ENCODE measurements around the gene KCTD13.

The KCTD13 gene

DNA sequence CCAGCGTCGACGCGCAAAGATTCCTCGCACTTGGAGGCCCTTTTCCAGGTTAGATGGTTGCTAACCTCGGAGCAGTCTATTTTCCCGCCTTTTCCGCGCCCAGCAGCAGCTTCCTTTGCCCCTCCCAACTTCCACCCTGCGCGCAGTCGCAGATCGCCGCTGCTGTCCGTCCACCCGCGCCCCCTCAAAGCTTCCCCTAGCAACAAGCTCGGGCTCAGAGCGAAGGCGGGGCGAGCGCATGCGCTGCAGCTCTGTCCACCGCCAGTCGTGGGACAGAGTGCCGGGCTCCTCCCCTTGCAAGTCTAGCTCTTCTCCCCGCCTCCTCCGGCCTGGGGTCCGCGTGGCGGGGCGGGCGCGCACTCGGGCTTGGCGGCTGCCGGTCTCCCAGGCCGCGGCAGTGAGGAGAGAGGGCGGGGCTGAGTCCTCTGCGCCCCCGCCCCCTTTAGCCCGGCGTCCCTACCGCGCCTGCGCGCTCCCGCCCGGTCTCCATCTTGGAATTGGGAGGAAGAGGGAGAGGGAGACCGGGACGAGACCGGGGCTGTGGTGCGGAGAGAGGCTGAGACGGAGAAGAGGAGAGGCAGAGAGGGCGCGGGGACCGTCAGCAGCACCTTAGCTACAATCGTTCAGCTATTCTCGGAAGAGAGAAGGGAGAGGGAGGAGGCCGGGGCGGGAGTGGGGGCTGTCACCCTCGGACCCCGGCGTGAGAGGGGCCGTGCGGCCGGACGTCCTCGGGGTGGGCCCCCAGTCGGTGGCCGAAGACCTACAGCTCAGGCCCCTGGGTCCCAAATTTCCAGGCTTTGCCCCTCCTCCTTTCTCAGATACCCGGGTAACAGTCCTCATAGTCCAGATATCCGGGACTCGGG is 47.6 kb upstream of the KCTD13 start, which contains the start of gene TAOK2 (continued):
- TF ChIP-seq, protein P1, sequence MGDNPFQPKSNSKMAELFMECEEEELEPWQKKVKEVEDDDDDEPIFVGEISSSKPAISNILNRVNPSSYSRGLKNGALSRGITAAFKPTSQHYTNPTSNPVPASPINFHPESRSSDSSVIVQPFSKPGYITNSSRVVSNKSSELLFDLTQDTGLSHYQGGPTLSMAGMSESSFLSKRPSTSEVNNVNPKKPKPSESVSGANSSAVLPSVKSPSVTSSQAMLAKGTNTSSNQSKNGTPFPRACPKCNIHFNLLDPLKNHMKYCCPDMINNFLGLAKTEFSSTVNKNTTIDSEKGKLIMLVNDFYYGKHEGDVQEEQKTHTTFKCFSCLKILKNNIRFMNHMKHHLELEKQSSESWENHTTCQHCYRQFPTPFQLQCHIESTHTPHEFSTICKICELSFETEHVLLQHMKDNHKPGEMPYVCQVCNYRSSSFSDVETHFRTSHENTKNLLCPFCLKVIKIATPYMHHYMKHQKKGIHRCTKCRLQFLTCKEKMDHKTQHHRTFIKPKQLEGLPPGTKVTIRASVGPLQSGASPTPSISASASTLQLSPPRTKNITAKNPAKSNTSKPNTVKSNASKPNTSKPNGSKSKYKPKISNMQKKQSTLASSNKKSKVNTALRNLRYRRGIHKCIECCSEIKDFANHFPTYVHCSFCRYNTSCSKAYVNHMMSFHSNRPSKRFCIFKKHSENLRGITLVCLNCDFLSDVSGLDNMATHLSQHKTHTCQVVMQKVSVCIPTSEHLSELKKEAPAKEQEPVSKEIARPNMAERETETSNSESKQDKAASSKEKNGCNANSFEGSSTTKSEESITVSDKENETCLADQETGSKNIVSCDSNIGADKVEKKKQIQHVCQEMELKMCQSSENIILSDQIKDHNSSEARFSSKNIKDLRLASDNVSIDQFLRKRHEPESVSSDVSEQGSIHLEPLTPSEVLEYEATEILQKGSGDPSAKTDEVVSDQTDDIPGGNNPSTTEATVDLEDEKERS (tag by site-specific recombination; IDR thresholded peaks at IDR 0.05): no peak
- TF ChIP-seq ZNF792 (tag by site-specific recombination; IDR thresholded peaks at IDR 0.05) (0 out of 2 replicates have a peak, but pooled peaks have one; percentile 0), ZNF366 (tag by site-specific recombination; conservative IDR thresholded peaks at IDR 0.05) (0 out of 2 replicates have a peak, but pooled peaks have one; percentile 40), ZNF549 (tag by site-specific recombination; IDR thresholded peaks at IDR 0.05) (no peak), ZNF19 (tag by site-specific recombination; IDR thresholded peaks at IDR 0.05; ENCODE audit: low read depth) (no peak), KLF1 (tag by site-specific recombination; IDR thresholded peaks at IDR 0.05) (peak; percentile 58; the same call in 1 of the 2 replicates), ZNF747 (tag by site-specific recombination; IDR thresholded peaks at IDR 0.05) (no peak), SALL2 (tag by site-specific recombination; IDR thresholded peaks at IDR 0.05; ENCODE audit: borderline replicate concordance) (no peak), GLI2 (tag by site-specific recombination; IDR thresholded peaks at IDR 0.05; ENCODE audit: borderline replicate concordance, low read depth) (no peak), ZNF544 (tag by site-specific recombination; IDR thresholded peaks at IDR 0.05) (no peak), PRDM1 (tag by site-specific recombination; IDR thresholded peaks at IDR 0.05) (no peak), ZNF510 (tag by site-specific recombination; IDR thresholded peaks at IDR 0.05; ENCODE audit: insufficient replicate concordance) (no peak), ZXDB (tag by site-specific recombination; IDR thresholded peaks at IDR 0.05) (peak; percentile 88), ZNF214 (tag by site-specific recombination; IDR thresholded peaks at IDR 0.05; ENCODE audit: borderline replicate concordance) (no peak), KLF8 (tag by site-specific recombination; IDR thresholded peaks at IDR 0.05) (peak; percentile 67; the same call in 1 of the 2 replicates), GLI4 (tag by site-specific recombination; IDR thresholded peaks at IDR 0.05) (no peak), ZNF114 (tag by site-specific recombination; IDR thresholded peaks at IDR 0.05) (no peak), GLIS1 (tag by site-specific recombination; IDR thresholded peaks at IDR 0.05) (peak; percentile 73), ZNF221 (tag by site-specific recombination; IDR thresholded peaks at IDR 0.05; ENCODE audit: borderline replicate concordance) (no peak), SCRT2 (tag by site-specific recombination; IDR thresholded peaks at IDR 0.05) (peak; percentile 63; the same call in 1 of the 2 replicates)
- TF ChIP-seq, protein P2, sequence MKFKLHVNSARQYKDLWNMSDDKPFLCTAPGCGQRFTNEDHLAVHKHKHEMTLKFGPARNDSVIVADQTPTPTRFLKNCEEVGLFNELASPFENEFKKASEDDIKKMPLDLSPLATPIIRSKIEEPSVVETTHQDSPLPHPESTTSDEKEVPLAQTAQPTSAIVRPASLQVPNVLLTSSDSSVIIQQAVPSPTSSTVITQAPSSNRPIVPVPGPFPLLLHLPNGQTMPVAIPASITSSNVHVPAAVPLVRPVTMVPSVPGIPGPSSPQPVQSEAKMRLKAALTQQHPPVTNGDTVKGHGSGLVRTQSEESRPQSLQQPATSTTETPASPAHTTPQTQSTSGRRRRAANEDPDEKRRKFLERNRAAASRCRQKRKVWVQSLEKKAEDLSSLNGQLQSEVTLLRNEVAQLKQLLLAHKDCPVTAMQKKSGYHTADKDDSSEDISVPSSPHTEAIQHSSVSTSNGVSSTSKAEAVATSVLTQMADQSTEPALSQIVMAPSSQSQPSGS (tag by site-specific recombination; IDR thresholded peaks at IDR 0.05; ENCODE audit: low read depth): no peak
- TF ChIP-seq, protein P3, sequence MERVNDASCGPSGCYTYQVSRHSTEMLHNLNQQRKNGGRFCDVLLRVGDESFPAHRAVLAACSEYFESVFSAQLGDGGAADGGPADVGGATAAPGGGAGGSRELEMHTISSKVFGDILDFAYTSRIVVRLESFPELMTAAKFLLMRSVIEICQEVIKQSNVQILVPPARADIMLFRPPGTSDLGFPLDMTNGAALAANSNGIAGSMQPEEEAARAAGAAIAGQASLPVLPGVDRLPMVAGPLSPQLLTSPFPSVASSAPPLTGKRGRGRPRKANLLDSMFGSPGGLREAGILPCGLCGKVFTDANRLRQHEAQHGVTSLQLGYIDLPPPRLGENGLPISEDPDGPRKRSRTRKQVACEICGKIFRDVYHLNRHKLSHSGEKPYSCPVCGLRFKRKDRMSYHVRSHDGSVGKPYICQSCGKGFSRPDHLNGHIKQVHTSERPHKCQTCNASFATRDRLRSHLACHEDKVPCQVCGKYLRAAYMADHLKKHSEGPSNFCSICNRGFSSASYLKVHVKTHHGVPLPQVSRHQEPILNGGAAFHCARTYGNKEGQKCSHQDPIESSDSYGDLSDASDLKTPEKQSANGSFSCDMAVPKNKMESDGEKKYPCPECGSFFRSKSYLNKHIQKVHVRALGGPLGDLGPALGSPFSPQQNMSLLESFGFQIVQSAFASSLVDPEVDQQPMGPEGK (tag by site-specific recombination; IDR thresholded peaks at IDR 0.05): peak; percentile 98
- TF ChIP-seq, protein P4, sequence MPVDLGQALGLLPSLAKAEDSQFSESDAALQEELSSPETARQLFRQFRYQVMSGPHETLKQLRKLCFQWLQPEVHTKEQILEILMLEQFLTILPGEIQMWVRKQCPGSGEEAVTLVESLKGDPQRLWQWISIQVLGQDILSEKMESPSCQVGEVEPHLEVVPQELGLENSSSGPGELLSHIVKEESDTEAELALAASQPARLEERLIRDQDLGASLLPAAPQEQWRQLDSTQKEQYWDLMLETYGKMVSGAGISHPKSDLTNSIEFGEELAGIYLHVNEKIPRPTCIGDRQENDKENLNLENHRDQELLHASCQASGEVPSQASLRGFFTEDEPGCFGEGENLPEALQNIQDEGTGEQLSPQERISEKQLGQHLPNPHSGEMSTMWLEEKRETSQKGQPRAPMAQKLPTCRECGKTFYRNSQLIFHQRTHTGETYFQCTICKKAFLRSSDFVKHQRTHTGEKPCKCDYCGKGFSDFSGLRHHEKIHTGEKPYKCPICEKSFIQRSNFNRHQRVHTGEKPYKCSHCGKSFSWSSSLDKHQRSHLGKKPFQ (tag by site-specific recombination; IDR thresholded peaks at IDR 0.05): no peak
- TF ChIP-seq, protein P5, sequence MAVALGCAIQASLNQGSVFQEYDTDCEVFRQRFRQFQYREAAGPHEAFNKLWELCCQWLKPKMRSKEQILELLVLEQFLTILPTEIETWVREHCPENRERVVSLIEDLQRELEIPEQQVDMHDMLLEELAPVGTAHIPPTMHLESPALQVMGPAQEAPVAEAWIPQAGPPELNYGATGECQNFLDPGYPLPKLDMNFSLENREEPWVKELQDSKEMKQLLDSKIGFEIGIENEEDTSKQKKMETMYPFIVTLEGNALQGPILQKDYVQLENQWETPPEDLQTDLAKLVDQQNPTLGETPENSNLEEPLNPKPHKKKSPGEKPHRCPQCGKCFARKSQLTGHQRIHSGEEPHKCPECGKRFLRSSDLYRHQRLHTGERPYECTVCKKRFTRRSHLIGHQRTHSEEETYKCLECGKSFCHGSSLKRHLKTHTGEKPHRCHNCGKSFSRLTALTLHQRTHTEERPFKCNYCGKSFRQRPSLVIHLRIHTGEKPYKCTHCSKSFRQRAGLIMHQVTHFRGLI (tag by site-specific recombination; IDR thresholded peaks at IDR 0.05): peak; percentile 69; the same call in 1 of the 2 replicates
- TF ChIP-seq, protein P6, sequence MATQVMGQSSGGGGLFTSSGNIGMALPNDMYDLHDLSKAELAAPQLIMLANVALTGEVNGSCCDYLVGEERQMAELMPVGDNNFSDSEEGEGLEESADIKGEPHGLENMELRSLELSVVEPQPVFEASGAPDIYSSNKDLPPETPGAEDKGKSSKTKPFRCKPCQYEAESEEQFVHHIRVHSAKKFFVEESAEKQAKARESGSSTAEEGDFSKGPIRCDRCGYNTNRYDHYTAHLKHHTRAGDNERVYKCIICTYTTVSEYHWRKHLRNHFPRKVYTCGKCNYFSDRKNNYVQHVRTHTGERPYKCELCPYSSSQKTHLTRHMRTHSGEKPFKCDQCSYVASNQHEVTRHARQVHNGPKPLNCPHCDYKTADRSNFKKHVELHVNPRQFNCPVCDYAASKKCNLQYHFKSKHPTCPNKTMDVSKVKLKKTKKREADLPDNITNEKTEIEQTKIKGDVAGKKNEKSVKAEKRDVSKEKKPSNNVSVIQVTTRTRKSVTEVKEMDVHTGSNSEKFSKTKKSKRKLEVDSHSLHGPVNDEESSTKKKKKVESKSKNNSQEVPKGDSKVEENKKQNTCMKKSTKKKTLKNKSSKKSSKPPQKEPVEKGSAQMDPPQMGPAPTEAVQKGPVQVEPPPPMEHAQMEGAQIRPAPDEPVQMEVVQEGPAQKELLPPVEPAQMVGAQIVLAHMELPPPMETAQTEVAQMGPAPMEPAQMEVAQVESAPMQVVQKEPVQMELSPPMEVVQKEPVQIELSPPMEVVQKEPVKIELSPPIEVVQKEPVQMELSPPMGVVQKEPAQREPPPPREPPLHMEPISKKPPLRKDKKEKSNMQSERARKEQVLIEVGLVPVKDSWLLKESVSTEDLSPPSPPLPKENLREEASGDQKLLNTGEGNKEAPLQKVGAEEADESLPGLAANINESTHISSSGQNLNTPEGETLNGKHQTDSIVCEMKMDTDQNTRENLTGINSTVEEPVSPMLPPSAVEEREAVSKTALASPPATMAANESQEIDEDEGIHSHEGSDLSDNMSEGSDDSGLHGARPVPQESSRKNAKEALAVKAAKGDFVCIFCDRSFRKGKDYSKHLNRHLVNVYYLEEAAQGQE (tag by site-specific recombination; IDR thresholded peaks at IDR 0.05): no peak; the same call in 1 of the 2 replicates
